Peyer's patch (tissue), 4 donors: Measurements from ENCODE around the gene SLC5A12. TPM values are rescaled to one million over a fixed set of nuclear protein-coding genes. Genes with fewer than 3 reads are reported as not detected.

ENCODE experiments used
- DNase-seq, 3 donors: peaks; one replicate each; pipeline ENCODE4 v3.0.0-alpha.2; 2017 to 2019
- H3K27ac ChIP-seq, 4 donors: fragments of 200-600 bp; sonication (generic); one replicate each; pipeline ENCODE4 v1.5.1; 2016 to 2019
- H3K27me3 ChIP-seq, 2 donors: fragments of 200-600 bp; sonication (generic); one replicate each; pipeline ENCODE4 v1.5.1; 2019
- H3K36me3 ChIP-seq, 3 donors: fragments of 200-600 bp; sonication (generic); one replicate each; pipeline ENCODE4 v1.5.1; 2016 to 2019
- H3K4me1 ChIP-seq, 4 donors: fragments of 200-600 bp; sonication (generic); one replicate each; pipeline ENCODE4 v1.5.1; 2016 to 2019
- H3K4me3 ChIP-seq, 4 donors: fragments of 200-600 bp; sonication (generic); 1 replicate in 3 of 4; 2 replicates in 1 of 4; pipeline ENCODE4 v1.5.1; 2016 to 2019; ENCODE audit warnings: mild to moderate bottlenecking in 1 of 4
- H3K9me3 ChIP-seq, 4 donors: fragments of 200-600 bp; sonication (generic); one replicate each; pipeline ENCODE4 v1.5.1; 2016 to 2019; ENCODE audit warnings: mild to moderate bottlenecking in 1 of 4
- POLR2A ChIP-seq, 2 donors: fragments of 450-650 bp; IDR thresholded peaks; one replicate each; pipeline ENCODE4 v1.5.1; 2017; ENCODE audit warnings: antibody characterized with exemption in 2 of 2, mild to moderate bottlenecking in 2 of 2, moderate library complexity in 2 of 2
- total RNA-seq, 4 donors: library from RNA; depleted of rRNA; stranded (reverse); fragments of >200 nt; gene quantifications; one replicate each; pipeline ENCODE4 v1.1.0, GENCODE V29; 2016
- TF ChIP-seq, protein P1 (sequence below), 6 experiments: fragments of 450-650 bp in 4 of 6; fragments of 200-600 bp in 2 of 6; sonication (generic) in 1 of 6; IDR thresholded peaks; one replicate each; pipeline ENCODE4 v1.5.1; 2017 to 2019; ENCODE audit warnings: antibody characterized with exemption in 6 of 6, mild to moderate bottlenecking in 3 of 6, moderate library complexity in 1 of 6

Gene SLC5A12
- total RNA-seq, 4 donors from 2014 or later, result 1.7 to 226 (median 184) TPM

DNA sequence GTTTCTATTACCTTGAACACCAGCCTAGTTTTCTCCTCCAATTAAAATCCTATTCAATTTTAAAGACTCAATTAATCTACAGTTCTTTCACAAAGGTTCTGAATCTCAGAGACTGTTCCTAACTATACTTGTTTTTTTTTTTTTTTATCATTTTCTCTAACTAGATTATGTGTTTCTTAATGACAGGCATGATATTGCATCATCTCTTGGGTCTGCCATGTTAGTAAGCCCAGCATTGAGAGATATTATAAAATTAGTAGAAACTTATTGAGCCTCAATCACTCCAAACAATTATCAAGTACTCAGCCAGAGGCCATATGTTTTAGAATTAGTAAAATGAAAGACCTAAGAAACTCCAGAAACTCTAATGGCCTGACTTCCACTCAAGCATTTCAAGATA is 28.1 kb upstream of the SLC5A12 start:
- H3K36me3 ChIP-seq, result no peaks in the 10 kb centered on the region
- no peak overlapping the region for H3K27ac ChIP-seq
- no peak overlapping the region for H3K4me3 ChIP-seq
- H3K27me3 ChIP-seq, result no peaks in the 10 kb centered on the region
- H3K4me1 ChIP-seq, result no peaks in the 10 kb centered on the region
- no peaks in the 10 kb centered on the region for H3K9me3 ChIP-seq
- TF ChIP-seq, protein P1, sequence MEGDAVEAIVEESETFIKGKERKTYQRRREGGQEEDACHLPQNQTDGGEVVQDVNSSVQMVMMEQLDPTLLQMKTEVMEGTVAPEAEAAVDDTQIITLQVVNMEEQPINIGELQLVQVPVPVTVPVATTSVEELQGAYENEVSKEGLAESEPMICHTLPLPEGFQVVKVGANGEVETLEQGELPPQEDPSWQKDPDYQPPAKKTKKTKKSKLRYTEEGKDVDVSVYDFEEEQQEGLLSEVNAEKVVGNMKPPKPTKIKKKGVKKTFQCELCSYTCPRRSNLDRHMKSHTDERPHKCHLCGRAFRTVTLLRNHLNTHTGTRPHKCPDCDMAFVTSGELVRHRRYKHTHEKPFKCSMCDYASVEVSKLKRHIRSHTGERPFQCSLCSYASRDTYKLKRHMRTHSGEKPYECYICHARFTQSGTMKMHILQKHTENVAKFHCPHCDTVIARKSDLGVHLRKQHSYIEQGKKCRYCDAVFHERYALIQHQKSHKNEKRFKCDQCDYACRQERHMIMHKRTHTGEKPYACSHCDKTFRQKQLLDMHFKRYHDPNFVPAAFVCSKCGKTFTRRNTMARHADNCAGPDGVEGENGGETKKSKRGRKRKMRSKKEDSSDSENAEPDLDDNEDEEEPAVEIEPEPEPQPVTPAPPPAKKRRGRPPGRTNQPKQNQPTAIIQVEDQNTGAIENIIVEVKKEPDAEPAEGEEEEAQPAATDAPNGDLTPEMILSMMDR (IDR thresholded peaks at IDR 0.05), result no peak
- TF ChIP-seq POLR2A (IDR thresholded peaks at IDR 0.05), result no peak
- no peak for DNase-seq

DNA sequence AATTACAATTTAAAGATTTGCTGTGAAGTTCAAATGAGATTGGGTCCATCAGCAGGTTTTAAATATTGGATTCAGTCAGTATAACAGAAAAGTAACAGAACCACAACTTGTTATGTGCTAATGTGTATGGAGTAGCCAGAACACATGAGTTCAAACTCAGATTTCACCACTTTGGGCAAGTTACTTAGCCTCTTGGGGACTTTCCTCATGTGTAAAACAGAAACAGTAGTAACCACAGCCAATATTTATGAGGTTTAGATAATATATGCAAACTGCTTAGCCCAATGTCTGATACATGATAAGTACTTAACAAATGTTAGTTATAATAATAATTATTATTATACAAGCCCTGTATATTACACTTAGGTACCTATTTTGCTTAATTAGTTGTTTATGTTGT is 21.8 kb upstream of the SLC5A12 start:
- no peaks in the 10 kb centered on the region for H3K36me3 ChIP-seq
- no peak overlapping the region for H3K27ac ChIP-seq
- no peak for DNase-seq
- no peak for TF ChIP-seq POLR2A (IDR thresholded peaks at IDR 0.05)
- TF ChIP-seq, protein P1 (IDR thresholded peaks at IDR 0.05), result no peak
- H3K4me3 ChIP-seq, result no peak overlapping the region
- no peaks in the 10 kb centered on the region for H3K27me3 ChIP-seq
- H3K4me1 ChIP-seq, result no peaks in the 10 kb centered on the region
- H3K9me3 ChIP-seq, result no peaks in the 10 kb centered on the region

DNA sequence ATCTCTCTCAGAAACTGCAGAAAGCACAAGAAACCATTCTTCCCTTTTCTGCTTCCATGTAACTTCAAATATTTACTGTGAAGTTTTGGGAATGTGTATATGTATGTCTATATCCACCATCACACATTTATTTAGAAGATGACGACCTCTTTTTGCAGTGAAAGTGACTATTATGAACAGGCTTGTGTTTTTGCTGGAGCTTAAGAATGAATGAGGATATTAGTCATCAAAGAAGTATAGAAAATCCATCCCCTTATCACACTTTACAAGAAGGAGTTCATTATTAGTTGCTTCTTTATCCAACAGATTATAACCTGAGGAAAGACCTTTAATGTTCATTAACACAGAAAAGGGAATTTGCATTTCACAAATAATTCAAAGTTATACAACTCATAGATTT is 21.1 kb upstream of the SLC5A12 start:
- Histone ChIP-seq H3K36me3 (no peaks in the 10 kb centered on the region), H3K27ac (no peak overlapping the region), H3K9me3 (no peaks in the 10 kb centered on the region), H3K27me3 (no peaks in the 10 kb centered on the region), H3K4me3 (no peak overlapping the region), H3K4me1 (no peaks in the 10 kb centered on the region)
- no peak for TF ChIP-seq POLR2A (IDR thresholded peaks at IDR 0.05)
- TF ChIP-seq, protein P1 (IDR thresholded peaks at IDR 0.05), result no peak
- no peak for DNase-seq

DNA sequence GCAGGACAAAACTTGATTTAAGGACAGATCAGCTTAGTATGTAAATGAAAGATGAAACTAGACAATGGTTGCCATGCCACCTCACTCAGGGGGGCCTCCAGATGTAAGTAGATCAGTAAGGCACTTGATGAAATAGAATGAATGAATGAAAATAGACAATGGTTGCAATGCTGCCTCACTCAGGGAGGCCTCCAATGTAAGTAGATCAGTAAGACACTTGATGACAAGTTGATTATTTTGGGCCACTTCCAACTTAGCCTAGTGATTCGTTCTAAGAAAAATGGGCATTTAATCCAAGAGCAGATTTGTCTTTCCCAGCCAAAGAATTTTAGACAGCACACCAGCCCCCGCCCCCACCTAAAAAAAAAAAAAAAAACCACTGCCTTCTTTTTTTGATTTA is 19.2 kb upstream of the SLC5A12 start:
- no peak for DNase-seq
- H3K27ac ChIP-seq, result no peak overlapping the region
- H3K4me1 ChIP-seq, result no peaks in the 10 kb centered on the region
- no peaks in the 10 kb centered on the region for H3K36me3 ChIP-seq
- H3K4me3 ChIP-seq, result no peak overlapping the region
- no peaks in the 10 kb centered on the region for H3K9me3 ChIP-seq
- H3K27me3 ChIP-seq, result no peaks in the 10 kb centered on the region
- TF ChIP-seq, protein P1 (IDR thresholded peaks at IDR 0.05), result no peak
- no peak for TF ChIP-seq POLR2A (IDR thresholded peaks at IDR 0.05)

DNA sequence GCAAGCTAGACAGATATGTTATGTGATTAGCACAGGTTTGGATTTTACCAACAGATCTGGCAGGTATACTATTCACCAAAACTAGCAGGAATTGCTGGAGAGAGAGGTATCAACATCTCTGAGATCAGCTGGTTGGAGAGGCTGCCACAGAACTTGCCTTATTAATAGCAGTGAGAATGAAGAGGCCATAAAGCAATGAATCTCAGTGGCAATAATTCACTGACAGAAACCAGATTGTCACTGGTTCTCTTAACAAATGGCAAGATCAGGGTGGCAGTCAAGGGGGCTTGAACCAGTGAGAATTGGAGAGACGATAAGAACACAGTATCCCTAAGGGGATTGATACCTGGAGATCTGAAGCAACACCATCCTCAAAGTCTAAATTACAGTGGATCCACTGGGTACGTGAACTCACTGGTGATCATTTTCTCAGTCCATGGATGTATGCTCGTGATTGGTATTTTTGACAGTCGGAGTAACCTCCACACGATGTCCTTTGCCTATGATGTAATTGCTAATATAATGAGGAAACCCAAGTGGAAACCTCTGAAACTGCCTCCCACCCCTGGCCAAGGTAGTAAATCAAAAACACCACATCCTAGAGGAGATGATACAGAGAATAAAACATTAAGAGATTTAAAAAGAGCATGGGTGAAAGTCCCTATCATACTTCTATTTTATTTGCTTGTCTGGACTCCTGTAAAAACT is 17.7 kb upstream of the SLC5A12 start:
- Histone ChIP-seq H3K27me3 (no peaks in the 10 kb centered on the region), H3K9me3 (no peaks in the 10 kb centered on the region), H3K4me3 (no peak overlapping the region), H3K4me1 (peaks cover 0 to 4% (median 0%) of the 10 kb centered on the region in 4 donors), H3K27ac (no peak overlapping the region), H3K36me3 (no peaks in the 10 kb centered on the region)
- DNase-seq, result no peak
- no peak for TF ChIP-seq POLR2A (IDR thresholded peaks at IDR 0.05)
- TF ChIP-seq, protein P1 (IDR thresholded peaks at IDR 0.05), result no peak
